Body of pancreas (tissue), 4 donors: Measurements from ENCODE around the gene VNN1.

ENCODE experiments used
- POLR2A ChIP-seq, 3 donors: fragments of 450-650 bp; IDR thresholded peaks; one replicate each; pipeline ENCODE4 v1.6.1; 2016; ENCODE audit warnings: antibody characterized with exemption in 3 of 3, mild to moderate bottlenecking in 2 of 3
- TF ChIP-seq, protein P1 (sequence below), 7 experiments: fragments of 450-650 bp in 4 of 7; fragments of 200-600 bp in 3 of 7; sonication (generic) in 3 of 7; IDR thresholded peaks; one replicate each; pipeline ENCODE4 v1.5.1; 2016 to 2019; ENCODE audit warnings: antibody characterized with exemption in 7 of 7

DNA sequence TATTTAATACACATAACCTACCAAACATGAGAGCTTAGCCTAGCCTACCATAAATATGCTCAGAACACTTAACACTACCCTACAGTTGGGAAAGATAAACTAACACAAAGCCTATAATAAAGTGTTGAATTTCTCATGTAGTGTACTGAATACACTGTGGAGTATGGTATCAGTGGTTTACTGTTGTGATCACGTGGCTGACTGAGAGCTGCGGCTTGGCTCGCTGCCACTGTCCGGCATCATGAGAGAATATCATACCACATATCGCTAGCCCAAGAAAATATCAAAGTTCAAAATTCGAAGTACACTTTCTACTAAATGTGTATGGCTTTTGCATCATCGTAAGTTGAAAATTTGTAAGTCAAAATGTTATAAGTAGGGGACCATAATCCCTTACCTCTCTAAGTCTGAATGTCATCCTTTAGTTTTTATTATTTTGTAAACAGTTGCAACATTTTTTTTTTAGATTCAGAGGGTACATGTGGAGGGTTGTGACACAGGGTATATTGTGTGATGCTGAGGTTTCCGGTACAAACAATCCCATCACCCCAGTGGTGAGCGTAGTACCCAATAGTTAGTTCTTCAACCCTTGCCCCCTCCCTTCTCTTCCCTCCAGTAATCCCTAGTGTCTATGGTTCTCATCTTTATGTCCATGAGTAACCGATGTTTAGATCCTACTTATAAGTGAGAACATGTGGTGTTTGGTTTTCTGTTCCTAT, 40.3 kb downstream of the VNN1 start:
- TF ChIP-seq, protein P1, sequence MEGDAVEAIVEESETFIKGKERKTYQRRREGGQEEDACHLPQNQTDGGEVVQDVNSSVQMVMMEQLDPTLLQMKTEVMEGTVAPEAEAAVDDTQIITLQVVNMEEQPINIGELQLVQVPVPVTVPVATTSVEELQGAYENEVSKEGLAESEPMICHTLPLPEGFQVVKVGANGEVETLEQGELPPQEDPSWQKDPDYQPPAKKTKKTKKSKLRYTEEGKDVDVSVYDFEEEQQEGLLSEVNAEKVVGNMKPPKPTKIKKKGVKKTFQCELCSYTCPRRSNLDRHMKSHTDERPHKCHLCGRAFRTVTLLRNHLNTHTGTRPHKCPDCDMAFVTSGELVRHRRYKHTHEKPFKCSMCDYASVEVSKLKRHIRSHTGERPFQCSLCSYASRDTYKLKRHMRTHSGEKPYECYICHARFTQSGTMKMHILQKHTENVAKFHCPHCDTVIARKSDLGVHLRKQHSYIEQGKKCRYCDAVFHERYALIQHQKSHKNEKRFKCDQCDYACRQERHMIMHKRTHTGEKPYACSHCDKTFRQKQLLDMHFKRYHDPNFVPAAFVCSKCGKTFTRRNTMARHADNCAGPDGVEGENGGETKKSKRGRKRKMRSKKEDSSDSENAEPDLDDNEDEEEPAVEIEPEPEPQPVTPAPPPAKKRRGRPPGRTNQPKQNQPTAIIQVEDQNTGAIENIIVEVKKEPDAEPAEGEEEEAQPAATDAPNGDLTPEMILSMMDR (IDR thresholded peaks at IDR 0.05): no peak
- no peak for TF ChIP-seq POLR2A (IDR thresholded peaks at IDR 0.05)
